ENCODE data around the gene RPS6KL1. TPM values are rescaled to one million over a fixed set of nuclear protein-coding genes. Genes with fewer than 3 reads are reported as not detected.

RPS6KL1 gene
- total RNA-seq, 2 donors from 2014 or later: 8.0 to 16.2 TPM

GRCh38 chr14:74921053-74921620, 1.9 kb downstream of the RPS6KL1 start:
- Histone ChIP-seq H3K4me1 (peaks cover 4% of the 10 kb centered on the region), H3K27ac (no peak overlapping the region), H3K27me3 (no peaks in the 10 kb centered on the region), H3K4me3 (no peak overlapping the region), H3K36me3 (replicated peaks in 1 of 2; ENCODE audit: insufficient read depth in 1 of 2, low read depth in 2 of 2) (no peaks in the 10 kb centered on the region), H3K9me3 (no peaks in the 10 kb centered on the region)
- DNase-seq: no peak
- 91 to 92% methylated on average over 2 to 18 of the region's 19 CpGs for WGBS, 2 donors
- intact Hi-C loops (cut with DNase I): no loop called here
- no peak for ATAC-seq
- TF ChIP-seq, protein P1, sequence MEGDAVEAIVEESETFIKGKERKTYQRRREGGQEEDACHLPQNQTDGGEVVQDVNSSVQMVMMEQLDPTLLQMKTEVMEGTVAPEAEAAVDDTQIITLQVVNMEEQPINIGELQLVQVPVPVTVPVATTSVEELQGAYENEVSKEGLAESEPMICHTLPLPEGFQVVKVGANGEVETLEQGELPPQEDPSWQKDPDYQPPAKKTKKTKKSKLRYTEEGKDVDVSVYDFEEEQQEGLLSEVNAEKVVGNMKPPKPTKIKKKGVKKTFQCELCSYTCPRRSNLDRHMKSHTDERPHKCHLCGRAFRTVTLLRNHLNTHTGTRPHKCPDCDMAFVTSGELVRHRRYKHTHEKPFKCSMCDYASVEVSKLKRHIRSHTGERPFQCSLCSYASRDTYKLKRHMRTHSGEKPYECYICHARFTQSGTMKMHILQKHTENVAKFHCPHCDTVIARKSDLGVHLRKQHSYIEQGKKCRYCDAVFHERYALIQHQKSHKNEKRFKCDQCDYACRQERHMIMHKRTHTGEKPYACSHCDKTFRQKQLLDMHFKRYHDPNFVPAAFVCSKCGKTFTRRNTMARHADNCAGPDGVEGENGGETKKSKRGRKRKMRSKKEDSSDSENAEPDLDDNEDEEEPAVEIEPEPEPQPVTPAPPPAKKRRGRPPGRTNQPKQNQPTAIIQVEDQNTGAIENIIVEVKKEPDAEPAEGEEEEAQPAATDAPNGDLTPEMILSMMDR (IDR thresholded peaks at IDR 0.05): no peak
- no peak for TF ChIP-seq POLR2A (IDR thresholded peaks at IDR 0.05)

DNA sequence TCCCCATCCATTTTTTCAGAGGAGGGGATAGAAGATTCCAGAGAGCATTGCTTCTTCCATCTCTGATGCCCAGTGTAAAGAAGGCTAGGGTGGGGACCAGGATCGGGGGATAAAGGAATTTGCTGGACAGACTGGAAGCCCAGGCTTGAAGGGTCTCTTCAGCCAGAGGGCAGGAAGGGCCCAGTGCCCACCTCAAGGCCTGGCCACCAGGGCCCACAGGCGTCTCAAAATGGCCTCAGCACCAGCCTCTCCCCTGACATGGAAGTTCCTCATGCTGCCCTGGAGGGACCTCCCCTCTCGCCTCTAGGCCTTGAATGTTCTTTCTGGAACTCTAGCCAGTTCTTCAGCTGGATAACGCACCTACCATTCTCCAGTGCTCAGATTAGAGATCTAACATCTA, 2.8 kb downstream of the RPS6KL1 start:
- no peaks in the 10 kb centered on the region for H3K27me3 ChIP-seq
- H3K27ac ChIP-seq: no peak overlapping the region
- H3K4me1 ChIP-seq: peaks cover 4% of the 10 kb centered on the region
- no peak for DNase-seq
- TF ChIP-seq, protein P1 (IDR thresholded peaks at IDR 0.05): no peak
- no peak for TF ChIP-seq POLR2A (IDR thresholded peaks at IDR 0.05)
- intact Hi-C loops (cut with DNase I): no loop called here
- no peaks in the 10 kb centered on the region for H3K36me3 ChIP-seq (replicated peaks in 1 of 2; ENCODE audit: insufficient read depth in 1 of 2, low read depth in 2 of 2)
- H3K4me3 ChIP-seq: no peak overlapping the region
- no peak for ATAC-seq
- H3K9me3 ChIP-seq: no peaks in the 10 kb centered on the region
- 78 to 85% methylated on average over 4 of the region's 4 CpGs for WGBS, 2 donors

- H3K27ac ChIP-seq: no peak overlapping the region
- DNase-seq (no peak), ATAC-seq (no peak)
- intact Hi-C loops (cut with DNase I): no loop called here
- TF ChIP-seq POLR2A (IDR thresholded peaks at IDR 0.05): no peak
- TF ChIP-seq, protein P1 (IDR thresholded peaks at IDR 0.05): no peak
- H3K36me3 ChIP-seq (replicated peaks in 1 of 2; ENCODE audit: insufficient read depth in 1 of 2, low read depth in 2 of 2): no peaks in the 10 kb centered on the region
- no peak overlapping the region for H3K4me3 ChIP-seq
- no peaks in the 10 kb centered on the region for H3K27me3 ChIP-seq
- H3K9me3 ChIP-seq: no peaks in the 10 kb centered on the region
- H3K4me1 ChIP-seq: peaks cover 4% of the 10 kb centered on the region
- WGBS, 2 donors: 93 to 95% methylated on average over 20 to 21 of the region's 22 CpGs
Measured at GRCh38 chr14:74919421-74920165, 3.5 kb downstream of the RPS6KL1 start.

- DNase-seq (no peak), ATAC-seq (no peak)
- Histone ChIP-seq H3K36me3 (replicated peaks in 1 of 2; ENCODE audit: insufficient read depth in 1 of 2, low read depth in 2 of 2) (no peaks in the 10 kb centered on the region), H3K27me3 (no peaks in the 10 kb centered on the region), H3K4me1 (peaks cover under 1% of the 10 kb centered on the region), H3K9me3 (no peaks in the 10 kb centered on the region), H3K4me3 (no peak overlapping the region), H3K27ac (no peak overlapping the region)
- TF ChIP-seq POLR2A (IDR thresholded peaks at IDR 0.05): no peak
- TF ChIP-seq, protein P1 (IDR thresholded peaks at IDR 0.05): no peak
- 88 to 96% methylated on average over 5 to 9 of the region's 9 CpGs for WGBS, 2 donors
- intact Hi-C loops (cut with DNase I): no loop called here
Measured at GRCh38 chr14:74918380-74918779, 4.7 kb downstream of the RPS6KL1 start.
